Subcutaneous abdominal adipose tissue (tissue), 5 donors: ENCODE data around the gene MYO19.
"Not testable (repeated sequence)": the region's sequence is repeated elsewhere in the genome, so short reads cannot be mapped to it uniquely, and the experiment has no call there.

Experiments used
- H3K27ac ChIP-seq: one replicate; pipeline ENCODE4 v1.7.0; 2013; ENCODE audit warnings: low read depth, mild to moderate bottlenecking, inconsistent platforms, low read length, moderate library complexity
- H3K27me3 ChIP-seq, 5 donors: one replicate each; pipeline ENCODE4 v1.7.0; 2013; ENCODE audit warnings: low read length in 5 of 5, inconsistent platforms in 1 of 5; ENCODE audit not compliant: control insufficient read depth in 5 of 5, insufficient read depth in 4 of 5
- H3K36me3 ChIP-seq, 5 donors: one replicate each; pipeline ENCODE4 v1.7.0; 2013; ENCODE audit warnings: low read length in 5 of 5; ENCODE audit not compliant: control insufficient read depth in 5 of 5, insufficient read depth in 5 of 5
- H3K4me1 ChIP-seq, 5 donors: one replicate each; pipeline ENCODE4 v1.7.0; 2013; ENCODE audit warnings: low read length in 5 of 5, mild to moderate bottlenecking in 3 of 5, moderate library complexity in 1 of 5; ENCODE audit not compliant: control insufficient read depth in 5 of 5, insufficient read depth in 5 of 5
- H3K4me3 ChIP-seq, 5 donors: one replicate each; pipeline ENCODE4 v1.7.0; 2013; ENCODE audit warnings: low read length in 5 of 5, low read depth in 1 of 5
- H3K9ac ChIP-seq, 5 donors: one replicate each; pipeline ENCODE4 v1.7.0; 2013; ENCODE audit warnings: low read length in 5 of 5, mild to moderate bottlenecking in 4 of 5, moderate library complexity in 3 of 5
- H3K9me3 ChIP-seq, 5 donors: one replicate each; pipeline ENCODE4 v1.7.0; 2013; ENCODE audit warnings: low read length in 5 of 5; ENCODE audit not compliant: control insufficient read depth in 5 of 5
- donor health status: healthy.
- donor health status: healthy.
- donor health status: healthy.
- donor health status: healthy.
- donor health status: healthy.

The MYO19 gene

DNA sequence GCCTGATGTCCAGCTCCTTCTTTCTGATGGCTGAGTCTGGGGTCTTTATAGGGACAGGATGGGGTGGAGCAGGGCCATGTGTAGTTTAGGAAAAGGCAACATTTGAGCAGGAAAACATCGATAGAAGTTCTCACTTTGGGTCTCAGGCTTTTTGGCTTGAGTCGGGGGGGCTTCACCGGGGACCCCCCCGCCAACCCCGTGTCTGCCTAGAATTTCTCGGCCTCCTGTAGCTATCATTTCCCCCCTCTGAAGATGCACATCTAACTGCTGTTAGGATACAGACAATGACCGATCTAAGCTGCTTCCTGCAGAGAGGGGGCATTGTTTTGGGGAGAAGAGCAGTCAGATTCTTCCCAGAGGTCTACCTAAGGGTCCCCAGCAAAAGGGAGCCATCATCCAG is 64.9 kb downstream of the MYO19 start:
- Histone ChIP-seq H3K9ac (no peak overlapping the region), H3K4me1 (no peaks in the 10 kb centered on the region), H3K9me3 (no peaks in the 10 kb centered on the region), H3K27ac (no peak overlapping the region), H3K4me3 (no peak overlapping the region), H3K27me3 (peaks cover 16 to 32% (median 27%) of the 10 kb centered on the region in 5 donors), H3K36me3 (no peaks in the 10 kb centered on the region)

- H3K9ac ChIP-seq, result no peak overlapping the region
- H3K36me3 ChIP-seq, result no peaks in the 10 kb centered on the region
- H3K9me3 ChIP-seq, result no peaks in the 10 kb centered on the region
- H3K4me1 ChIP-seq, result no peaks in the 10 kb centered on the region
- H3K4me3 ChIP-seq, result no peak overlapping the region
- no peak overlapping the region for H3K27ac ChIP-seq
- peaks cover 17 to 38% (median 30%) of the 10 kb centered on the region in 5 donors for H3K27me3 ChIP-seq
Observed at GRCh38 chr17:36468903-36469635, 65.6 kb downstream of the MYO19 start.

DNA sequence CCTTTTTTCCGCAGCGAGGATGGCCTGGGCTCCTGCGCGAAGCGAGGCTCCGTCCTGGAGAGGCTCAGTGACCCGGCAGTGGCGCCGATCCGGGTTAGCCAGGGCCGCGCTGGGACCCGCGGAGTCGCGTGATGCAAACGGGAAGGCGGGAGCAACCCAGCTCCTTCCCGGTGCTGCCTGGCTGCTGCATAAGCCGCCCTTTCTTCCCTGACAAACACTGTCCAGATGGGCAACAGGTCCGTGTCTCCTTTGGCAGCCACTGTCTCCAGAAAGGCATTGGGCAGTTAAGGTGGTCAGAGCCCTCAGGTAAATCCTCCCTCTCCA is 69.9 kb downstream of the MYO19 start:
- H3K27me3 ChIP-seq, result peaks cover 20 to 48% (median 44%) of the 10 kb centered on the region in 5 donors
- H3K27ac ChIP-seq, result no peak overlapping the region
- no peak overlapping the region for H3K9ac ChIP-seq
- no peak overlapping the region for H3K4me3 ChIP-seq
- no peaks in the 10 kb centered on the region for H3K9me3 ChIP-seq
- peaks cover 0 to 5% (median 0%) of the 10 kb centered on the region in 5 donors for H3K4me1 ChIP-seq
- H3K36me3 ChIP-seq, result no peaks in the 10 kb centered on the region

GRCh38 chr17:36463916-36464764 is 70.5 kb downstream of the MYO19 start:
- H3K36me3 ChIP-seq, result no peaks in the 10 kb centered on the region
- no peak overlapping the region for H3K27ac ChIP-seq
- H3K9me3 ChIP-seq, result no peaks in the 10 kb centered on the region
- peaks cover 18 to 48% (median 40%) of the 10 kb centered on the region in 5 donors for H3K27me3 ChIP-seq
- H3K4me1 ChIP-seq, result peaks cover 0 to 5% (median 0%) of the 10 kb centered on the region in 5 donors
- H3K9ac ChIP-seq, result no peak overlapping the region
- no peak overlapping the region for H3K4me3 ChIP-seq

DNA sequence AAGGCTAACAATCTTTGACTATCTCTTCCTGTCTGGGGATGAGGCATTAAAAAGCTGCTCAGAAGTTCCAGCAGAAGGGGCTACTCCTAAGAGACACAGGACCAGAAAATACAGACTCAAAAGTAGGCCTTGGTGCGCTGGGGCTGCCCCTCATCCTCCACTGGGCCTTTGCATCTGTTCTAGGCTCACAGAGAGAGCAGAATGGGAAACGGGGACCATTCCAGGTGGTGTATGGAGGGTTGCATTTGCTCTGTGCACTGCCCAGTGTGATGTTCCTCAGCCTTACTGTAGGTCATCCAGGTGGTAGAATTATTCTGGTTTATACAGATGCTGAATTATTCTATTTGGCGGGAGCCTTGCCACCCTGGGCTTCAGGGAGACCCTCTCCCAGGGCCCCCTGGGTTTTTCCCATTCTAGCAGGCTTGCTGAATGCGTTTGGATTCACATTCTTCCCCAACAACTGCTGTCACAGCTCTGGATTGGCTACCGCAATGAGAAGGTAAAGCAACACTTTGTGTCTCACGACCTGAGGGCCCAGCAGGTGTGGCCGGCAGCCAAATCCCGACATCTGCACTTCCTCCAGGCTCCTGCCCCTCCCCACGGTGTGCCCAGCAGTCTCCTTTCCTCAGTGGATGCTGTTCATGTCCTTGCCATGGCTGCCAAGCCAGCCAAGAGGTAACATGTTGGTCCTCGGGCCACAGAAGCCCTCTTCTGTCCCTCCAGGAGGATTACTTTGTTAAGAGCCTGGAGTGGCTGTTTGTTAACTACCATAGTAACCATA is 73.1 kb downstream of the MYO19 start:
- Histone ChIP-seq H3K9me3 (no peaks in the 10 kb centered on the region), H3K36me3 (no peaks in the 10 kb centered on the region), H3K27me3 (peaks cover 15 to 41% (median 29%) of the 10 kb centered on the region in 5 donors)

DNA sequence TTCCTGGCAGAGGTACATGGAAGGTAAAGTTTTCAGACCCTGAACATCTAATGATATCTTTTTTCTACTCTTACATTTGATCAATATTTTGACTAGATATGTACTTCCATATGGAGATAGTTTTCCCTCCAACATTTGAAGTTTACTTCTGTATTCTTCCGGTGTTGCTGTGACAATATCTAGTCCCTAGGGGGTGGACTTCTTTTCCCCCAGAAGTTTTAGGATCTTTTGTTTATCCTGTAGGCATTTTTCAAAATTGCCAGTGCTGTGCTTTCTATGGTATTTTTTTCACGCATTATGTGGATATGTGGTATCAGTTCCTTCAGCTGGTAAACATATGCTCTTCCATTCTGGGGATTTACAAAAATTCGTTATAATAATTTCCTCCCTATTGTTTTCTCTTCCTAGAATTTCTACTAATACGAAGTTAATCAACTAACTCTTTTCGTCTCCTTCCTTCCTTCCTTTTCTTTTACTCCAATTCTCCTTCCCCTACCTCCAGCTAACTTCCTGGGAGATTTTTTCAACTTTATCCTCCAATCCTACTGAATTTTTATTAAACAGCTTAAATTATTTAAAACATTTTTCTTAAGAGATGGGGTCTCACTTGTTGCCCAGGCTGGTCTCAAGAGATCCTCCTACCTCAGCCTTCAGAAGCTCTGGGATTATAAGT is 74.3 kb downstream of the MYO19 start:
- Histone ChIP-seq H3K36me3 (no peaks in the 10 kb centered on the region), H3K4me1 (peaks cover 0 to 5% (median 0%) of the 10 kb centered on the region in 5 donors), H3K27ac (no peak overlapping the region), H3K9me3 (no peaks in the 10 kb centered on the region), H3K9ac (no peak overlapping the region), H3K4me3 (no peak overlapping the region), H3K27me3 (peaks cover 9 to 36% (median 26%) of the 10 kb centered on the region in 5 donors)

More for the DNA sequence above, 73.1 kb downstream of the MYO19 start:
- Histone ChIP-seq H3K4me3 (no peak overlapping the region), H3K4me1 (peaks cover 0 to 5% (median 0%) of the 10 kb centered on the region in 5 donors), H3K9ac (no peak overlapping the region), H3K27ac (no peak overlapping the region)

DNA sequence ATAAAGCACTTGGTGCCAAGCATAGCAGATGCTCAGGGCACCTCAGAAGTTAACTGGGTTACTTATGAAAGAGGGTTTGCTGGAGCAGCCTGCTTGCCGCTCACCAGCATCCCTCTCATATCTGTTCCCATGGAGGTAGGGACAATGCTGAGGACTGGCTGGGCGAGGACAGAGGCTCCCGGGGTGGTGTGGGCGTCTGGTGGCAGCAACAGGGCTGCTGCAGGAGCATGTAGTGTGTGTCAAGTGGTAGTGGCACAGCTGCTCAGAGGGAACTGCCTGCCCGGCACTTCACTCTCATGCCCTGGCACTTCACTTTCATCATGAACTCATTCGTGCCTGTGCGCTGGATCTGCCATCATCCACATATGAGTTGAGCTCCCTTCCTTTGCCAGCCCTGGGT is 75.1 kb downstream of the MYO19 start:
- no peak overlapping the region for H3K27ac ChIP-seq
- no peak overlapping the region for H3K4me3 ChIP-seq
- peaks cover 3 to 28% (median 18%) of the 10 kb centered on the region in 5 donors for H3K27me3 ChIP-seq
- no peaks in the 10 kb centered on the region for H3K36me3 ChIP-seq
- peaks cover 0 to 5% (median 0%) of the 10 kb centered on the region in 5 donors for H3K4me1 ChIP-seq
- H3K9ac ChIP-seq, result no peak overlapping the region
- H3K9me3 ChIP-seq, result no peaks in the 10 kb centered on the region

DNA sequence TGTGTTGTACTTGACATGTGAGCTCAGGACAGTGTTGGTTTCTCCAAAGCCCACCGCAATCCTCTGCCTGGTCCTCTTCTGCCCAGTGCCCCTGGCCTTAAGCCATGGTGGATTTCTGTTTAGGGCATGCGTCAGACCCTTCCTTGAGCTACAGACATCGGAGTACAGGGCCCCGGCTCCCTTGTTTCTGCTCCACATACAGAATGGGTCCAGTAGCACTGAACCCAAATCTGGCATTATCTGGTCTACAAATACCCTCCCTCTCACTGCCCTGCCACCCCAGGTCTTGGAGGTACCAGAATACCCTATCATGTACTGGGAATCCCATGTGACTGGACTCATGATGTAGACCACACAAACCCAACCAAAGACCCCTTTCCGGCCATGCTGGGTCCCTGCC is 75.6 kb downstream of the MYO19 start:
- no peak overlapping the region for H3K9ac ChIP-seq
- no peaks in the 10 kb centered on the region for H3K9me3 ChIP-seq
- no peaks in the 10 kb centered on the region for H3K36me3 ChIP-seq
- no peak overlapping the region for H3K27ac ChIP-seq
- peaks cover 3 to 27% (median 16%) of the 10 kb centered on the region in 5 donors for H3K27me3 ChIP-seq
- H3K4me3 ChIP-seq, result no peak overlapping the region
- H3K4me1 ChIP-seq, result peaks cover 0 to 5% (median 0%) of the 10 kb centered on the region in 5 donors

DNA sequence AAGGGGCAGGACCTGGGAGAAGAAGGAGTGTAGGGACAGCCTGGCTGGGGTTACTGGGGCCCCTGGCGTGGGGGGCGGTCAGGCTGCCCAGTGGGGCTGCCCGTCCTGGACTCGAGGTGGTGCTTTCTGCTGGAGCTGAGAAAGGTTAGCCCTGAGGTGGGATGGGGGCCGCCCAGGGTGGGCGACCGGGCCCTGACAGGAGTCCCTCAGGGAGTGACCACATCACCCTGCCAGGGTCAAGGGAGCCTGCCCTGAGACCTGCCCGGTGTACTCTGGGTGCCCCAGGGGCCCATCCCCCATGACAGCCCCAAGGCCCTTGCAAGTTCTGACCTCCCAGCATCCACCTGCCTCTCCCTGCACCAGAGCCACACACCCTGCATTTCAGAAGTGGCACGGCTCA is 77.0 kb downstream of the MYO19 start:
- not testable (repeated sequence) for H3K9ac ChIP-seq, H3K36me3 ChIP-seq, H3K27ac ChIP-seq, H3K4me1 ChIP-seq, H3K9me3 ChIP-seq, H3K4me3 ChIP-seq
- peaks cover 0 to 17% (median 10%) of the 10 kb centered on the region in 5 donors for H3K27me3 ChIP-seq
